B cell (primary cell): ENCODE results near the gene PINLYP. TPM values are rescaled to one million over a fixed set of nuclear protein-coding genes. Genes with fewer than 3 reads are reported as not detected.

Source experiments
- ATAC-seq: fragments of 200-7000 bp; cut with Tn5 transposase; one replicate; pipeline ENCODE4 v1.10.0; 2021; ENCODE audit warnings: low read depth, mild to moderate bottlenecking, moderate number of reproducible peaks, moderate library complexity
- CTCF ChIA-PET: fragments of 350-600 bp; sonication (Branson Sonifier 250); formaldehyde crosslinking; loops from one replicate; lab custom pipeline; 2021; ENCODE audit warnings: antibody characterized with exemption, inconsistent platforms; lab: Charles Lee
- POLR2A ChIA-PET: fragments of 350-600 bp; sonication (Branson Sonifier 250); formaldehyde crosslinking; loops from one replicate; lab custom pipeline; 2021; ENCODE audit warnings: antibody characterized with exemption; lab: Charles Lee
- DNase-seq: peaks from one replicate; pipeline ENCODE4 v3.0.0; 2013
- H2AFZ ChIP-seq: 2 replicates; pipeline ENCODE4 v1.6.1; 2012; ENCODE audit warnings: mild to moderate bottlenecking, low read depth, low read length; ENCODE audit not compliant: insufficient read depth, poor library complexity, severe bottlenecking
- H3K27ac ChIP-seq, 2 donors: 1 replicate in 1 of 2; 2 replicates in 1 of 2; pipeline ENCODE4 v1.5.1; 2012 to 2013; ENCODE audit warnings: low read length in 2 of 2, mild to moderate bottlenecking in 2 of 2, moderate library complexity in 1 of 2
- H3K27me3 ChIP-seq, 4 experiments: fragments of 200-600 bp in 1 of 4; sonication (generic) in 1 of 4; replicated peaks in 1 of 4; 1 replicate in 2 of 4; 2 replicates in 2 of 4; pipeline versions ENCODE4 v1.6.1 to v1.7.0; 2013 to 2016; ENCODE audit warnings: low read length in 3 of 4, mild to moderate bottlenecking in 2 of 4, mixed read lengths in 1 of 4, moderate library complexity in 1 of 4; ENCODE audit not compliant: insufficient read depth in 4 of 4, control insufficient read depth in 3 of 4; ENCODE audit errors: control extremely low read depth in 1 of 4
- H3K36me3 ChIP-seq, 2 experiments: replicated peaks in 1 of 2; 1 replicate in 1 of 2; 2 replicates in 1 of 2; pipeline versions ENCODE4 v1.6.1 to v1.7.1; 2013; ENCODE audit warnings: low read length in 1 of 2; ENCODE audit not compliant: insufficient read depth in 2 of 2, control insufficient read depth in 1 of 2; ENCODE audit errors: control extremely low read depth in 1 of 2, extremely low read depth in 1 of 2
- H3K4me1 ChIP-seq, 2 donors: fragments of 200-600 bp in 1 of 2; sonication (generic) in 1 of 2; 1 replicate in 1 of 2; 2 replicates in 1 of 2; pipeline versions ENCODE4 v1.5.1 to v1.6.1; 2013 to 2017; ENCODE audit warnings: low read length in 2 of 2; ENCODE audit not compliant: control insufficient read depth in 2 of 2, insufficient read depth in 2 of 2
- H3K4me2 ChIP-seq: replicated peaks from 2 replicates; pipeline ENCODE3; 2012; ENCODE audit warnings: mild to moderate bottlenecking, low read depth, low read length; ENCODE audit not compliant: poor library complexity, severe bottlenecking
- H3K4me3 ChIP-seq, 5 experiments: fragments of 200-600 bp in 1 of 5; sonication (generic) in 1 of 5; 1 replicate in 3 of 5; 2 replicates in 2 of 5; pipeline versions ENCODE4 v1.5.1 to v1.7.0; 2011 to 2016; ENCODE audit warnings: low read length in 4 of 5, mild to moderate bottlenecking in 4 of 5, low read depth in 2 of 5, control low read depth in 1 of 5, moderate library complexity in 1 of 5; ENCODE audit not compliant: insufficient read depth in 1 of 5; ENCODE audit errors: control extremely low read depth in 1 of 5, extremely low read depth in 1 of 5
- H3K79me2 ChIP-seq: fragments of 200-600 bp; sonication (generic); one replicate; pipeline ENCODE4 v1.6.0; 2016; ENCODE audit warnings: low read length; ENCODE audit not compliant: control insufficient read depth, insufficient read depth
- H3K9ac ChIP-seq: fragments of 200-600 bp; sonication (generic); 2 replicates; pipeline ENCODE4 v1.6.1; 2017; ENCODE audit warnings: mild to moderate bottlenecking, low read length, moderate library complexity
- H3K9me3 ChIP-seq, 3 donors: one replicate each; pipeline versions ENCODE4 v1.6.1 to v1.7.1; 2013; ENCODE audit warnings: low read length in 2 of 3; ENCODE audit not compliant: control insufficient read depth in 2 of 3, insufficient read depth in 1 of 3; ENCODE audit errors: control extremely low read depth in 1 of 3
- H4K20me1 ChIP-seq: 2 replicates; pipeline ENCODE4 v1.6.0; 2012; ENCODE audit warnings: mild to moderate bottlenecking, low read length; ENCODE audit not compliant: insufficient read depth, control insufficient read depth, poor library complexity, severe bottlenecking
- H3K27ac Mint-ChIP-seq: one replicate; pipeline ENCODE4 v1.8.0; 2021; ENCODE audit warnings: mixed read lengths
- H3K27me3 Mint-ChIP-seq: one replicate; pipeline ENCODE4 v1.8.0; 2021; ENCODE audit warnings: mixed read lengths
- H3K4me1 Mint-ChIP-seq: one replicate; pipeline ENCODE4 v1.8.0; 2021; ENCODE audit warnings: mixed read lengths
- H3K4me3 Mint-ChIP-seq: one replicate; pipeline ENCODE4 v1.8.0; 2021; ENCODE audit warnings: mixed read lengths
- H3K9me3 Mint-ChIP-seq: one replicate; pipeline ENCODE4 v1.8.0; 2022; ENCODE audit warnings: mixed read lengths; ENCODE audit not compliant: insufficient read depth
- EZH2 ChIP-seq: IDR thresholded peaks from 2 replicates; pipeline ENCODE4 v1.6.1; 2012; ENCODE audit warnings: borderline replicate concordance, low read depth, mild to moderate bottlenecking, moderate library complexity, low read length; ENCODE audit not compliant: insufficient read depth, poor library complexity, severe bottlenecking
- WGBS: methylation state at CpG from one replicate; pipeline ENCODE4 v1.1.5; 2013; ENCODE audit warnings: missing lambda C conversion rate; ENCODE audit not compliant: insufficient coverage; 5-methylcytosine and 5-hydroxymethylcytosine counted together
- intact Hi-C: fragments of 100-400 bp; cut with micrococcal nuclease; formaldehyde crosslinking; loops from one replicate; pipeline ENCODE4 v1.10.0; 2022
- polyA plus RNA-seq: library from polyadenylated mRNA; depleted of rRNA; stranded (reverse); fragments of >200 nt; gene quantifications from 2 replicates; pipeline ENCODE4 v1.2.3, GENCODE V29; 2012
- total RNA-seq, 2 donors: library from RNA; stranded (reverse); fragments of 120-200 nt in 1 of 2; gene quantifications; 1 replicate in 1 of 2; 2 replicates in 1 of 2; pipeline versions ENCODE4 v1.2.3 to v1.2.4, GENCODE V29; 2013 to 2022
- TF ChIP-seq, protein P1 (sequence below): fragments of 200-600 bp; IDR thresholded peaks from one replicate; pipeline ENCODE4 v1.8.0; 2022; ENCODE audit warnings: antibody characterized with exemption, mild to moderate bottlenecking

Gene PINLYP
- total and polyA plus RNA-seq, 2 donors (not counting 1 experiment from before 2014, with no cell fraction given) = 2.0 to 2.9 TPM

DNA sequence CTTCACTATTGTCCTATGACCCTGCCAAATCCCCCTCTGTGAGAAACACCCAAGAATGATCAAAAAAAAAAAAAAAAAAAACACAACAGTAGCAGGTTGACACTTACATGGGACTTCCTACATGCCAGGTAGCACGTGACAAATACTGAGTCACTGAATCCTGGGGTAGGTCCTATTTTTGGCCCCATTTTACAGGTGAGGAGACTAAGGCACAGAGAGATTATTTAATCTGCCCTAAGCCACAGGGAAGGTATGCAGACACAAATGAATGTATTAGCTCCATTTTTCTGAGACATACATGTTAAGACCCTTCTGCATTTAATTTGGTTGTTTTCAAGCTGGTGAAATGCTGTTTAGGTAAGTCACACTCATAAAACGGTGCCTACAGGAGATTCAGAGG, 26.9 kb upstream of the PINLYP start:
- no peak overlapping the region for H3K27ac Mint-ChIP-seq
- peaks cover 3 to 66% of the 10 kb centered on the region in 2 experiments for H3K36me3 ChIP-seq
- 100% methylated on average over 1 of the region's 2 CpGs for WGBS
- DNase-seq = no peak
- H3K79me2 ChIP-seq = peaks cover 6% of the 10 kb centered on the region
- H3K27ac ChIP-seq = no peak overlapping the region
- peaks cover 15% of the 10 kb centered on the region for H4K20me1 ChIP-seq
- TF ChIP-seq EZH2 = no peak
- TF ChIP-seq, protein P1, sequence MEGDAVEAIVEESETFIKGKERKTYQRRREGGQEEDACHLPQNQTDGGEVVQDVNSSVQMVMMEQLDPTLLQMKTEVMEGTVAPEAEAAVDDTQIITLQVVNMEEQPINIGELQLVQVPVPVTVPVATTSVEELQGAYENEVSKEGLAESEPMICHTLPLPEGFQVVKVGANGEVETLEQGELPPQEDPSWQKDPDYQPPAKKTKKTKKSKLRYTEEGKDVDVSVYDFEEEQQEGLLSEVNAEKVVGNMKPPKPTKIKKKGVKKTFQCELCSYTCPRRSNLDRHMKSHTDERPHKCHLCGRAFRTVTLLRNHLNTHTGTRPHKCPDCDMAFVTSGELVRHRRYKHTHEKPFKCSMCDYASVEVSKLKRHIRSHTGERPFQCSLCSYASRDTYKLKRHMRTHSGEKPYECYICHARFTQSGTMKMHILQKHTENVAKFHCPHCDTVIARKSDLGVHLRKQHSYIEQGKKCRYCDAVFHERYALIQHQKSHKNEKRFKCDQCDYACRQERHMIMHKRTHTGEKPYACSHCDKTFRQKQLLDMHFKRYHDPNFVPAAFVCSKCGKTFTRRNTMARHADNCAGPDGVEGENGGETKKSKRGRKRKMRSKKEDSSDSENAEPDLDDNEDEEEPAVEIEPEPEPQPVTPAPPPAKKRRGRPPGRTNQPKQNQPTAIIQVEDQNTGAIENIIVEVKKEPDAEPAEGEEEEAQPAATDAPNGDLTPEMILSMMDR = no peak
- no peaks in the 10 kb centered on the region for H3K27me3 ChIP-seq
- H2AFZ ChIP-seq = no peak overlapping the region
- H3K4me3 Mint-ChIP-seq = no peak overlapping the region
- no peaks in the 10 kb centered on the region for H3K9me3 ChIP-seq
- H3K4me1 ChIP-seq = no peaks in the 10 kb centered on the region
- intact Hi-C loops = no loop called here
- no peaks in the 10 kb centered on the region for H3K4me1 Mint-ChIP-seq
- no peak for ATAC-seq
- POLR2A ChIA-PET = no interaction called here
- H3K9ac ChIP-seq = no peak overlapping the region
- H3K4me3 ChIP-seq = no peak overlapping the region
- no peaks in the 10 kb centered on the region for H3K9me3 Mint-ChIP-seq
- no peak overlapping the region for H3K4me2 ChIP-seq
- CTCF ChIA-PET = interaction anchor here (0.7 kb wide), 1 partner anchor 124 kb away, joined by 3 read pairs; no protein-coding TSS in a partner anchor
- no peaks in the 10 kb centered on the region for H3K27me3 Mint-ChIP-seq

DNA sequence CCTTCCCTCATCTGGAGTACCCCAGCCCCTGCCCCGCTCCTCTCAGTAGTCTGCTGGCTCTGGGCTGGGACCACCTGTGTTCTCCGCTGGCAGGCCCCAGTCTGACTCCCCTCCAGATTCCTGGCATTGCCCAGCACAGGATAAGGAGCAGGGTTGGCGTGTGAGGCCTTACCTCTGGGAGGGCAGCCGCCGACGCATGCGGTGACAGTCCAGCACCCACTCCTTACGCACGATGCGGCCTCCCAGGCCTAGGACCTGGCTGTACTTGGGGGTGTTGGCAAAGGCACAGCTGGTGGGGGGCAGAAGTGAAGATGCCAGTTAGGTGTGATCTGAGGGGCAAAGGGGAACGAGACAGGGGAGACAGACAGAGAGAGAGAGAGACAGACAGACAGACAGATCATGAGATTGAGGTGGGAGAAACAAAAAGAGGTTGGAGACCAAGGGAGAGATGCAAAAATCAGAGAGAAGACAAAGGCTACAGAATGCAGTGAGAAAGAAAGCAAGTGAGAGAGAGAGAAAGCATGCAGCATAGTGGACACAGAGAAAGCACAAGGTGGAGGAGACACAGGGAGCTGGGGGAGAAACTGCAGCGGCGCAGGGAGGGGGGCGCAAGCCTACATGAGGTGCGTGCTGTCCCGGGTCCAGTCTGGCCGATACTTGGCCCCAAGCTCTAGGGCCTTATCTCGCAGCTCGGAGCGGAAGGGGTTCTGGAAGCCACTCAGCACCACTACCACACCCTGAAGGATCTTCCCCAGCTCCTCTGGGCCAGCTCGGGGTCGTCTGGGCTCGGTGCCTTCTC, 24.0 kb upstream of the PINLYP start:
- DNase-seq = no peak
- H3K9me3 Mint-ChIP-seq = no peaks in the 10 kb centered on the region
- H3K4me1 ChIP-seq = peaks cover 0 to 9% of the 10 kb centered on the region in 2 donors
- intact Hi-C loops = no loop called here
- H3K4me3 ChIP-seq = no peak overlapping the region
- H3K36me3 ChIP-seq = peaks cover 7 to 70% of the 10 kb centered on the region in 2 experiments
- peaks cover 7% of the 10 kb centered on the region for H3K4me1 Mint-ChIP-seq
- H3K27me3 Mint-ChIP-seq = no peaks in the 10 kb centered on the region
- H3K79me2 ChIP-seq = peaks cover 29% of the 10 kb centered on the region
- 93% methylated on average over 20 of the region's 23 CpGs for WGBS
- POLR2A ChIA-PET = no interaction called here
- H2AFZ ChIP-seq = no peak overlapping the region
- H3K9me3 ChIP-seq = no peaks in the 10 kb centered on the region
- no peaks in the 10 kb centered on the region for H3K27me3 ChIP-seq
- ATAC-seq = no peak
- no peak overlapping the region for H3K4me3 Mint-ChIP-seq
- H3K4me2 ChIP-seq = no peak overlapping the region
- CTCF ChIA-PET = interaction anchor here (8.9 kb wide), 1 partner anchor 43 kb away, joined by 126 read pairs; the partner anchor contains the start of genes IRGQ and ZNF576
- TF ChIP-seq EZH2 = no peak
- TF ChIP-seq, protein P1 = no peak
- H4K20me1 ChIP-seq = peaks cover 28% of the 10 kb centered on the region
- no peak overlapping the region for H3K27ac Mint-ChIP-seq
- no peak overlapping the region for H3K9ac ChIP-seq
- H3K27ac ChIP-seq = no peak overlapping the region
